MCF 10A (cell line): Measurements from ENCODE around the gene HAUS3. TPM values are rescaled to one million over a fixed set of nuclear protein-coding genes. Genes with fewer than 3 reads are reported as not detected.

ENCODE experiments used
- BruUV-seq: library from RNA; stranded (reverse); fragments of 400-500 nt; replicated peaks from 2 replicates; lab custom pipeline; 2021; lab: Mats Ljungman, UMichigan
- CTCF ChIA-PET: fragments of 300-600 bp; sonication (Branson Sonifier 250); formaldehyde crosslinking; extraction: SDS; loops from one replicate; lab custom pipeline; 2021; ENCODE audit warnings: antibody characterized with exemption, inconsistent platforms; lab: Yijun Ruan, JAX
- POLR2A ChIA-PET: fragments of 300-600, 350-650 bp; sonication (Branson Sonifier 250); formaldehyde crosslinking; extraction: SDS; loops from one replicate; lab custom pipeline; 2020; ENCODE audit warnings: antibody characterized with exemption, inconsistent platforms; lab: Yijun Ruan, JAX
- DNase-seq: peaks from one replicate; pipeline ENCODE4 v3.0.0-alpha.2; 2018; ENCODE audit not compliant: unreplicated experiment
- H3K27ac Mint-ChIP-seq: one replicate; pipeline ENCODE4 v1.8.0; 2022; ENCODE audit warnings: mild to moderate bottlenecking, low read depth, mixed read lengths; ENCODE audit not compliant: unreplicated experiment
- H3K27me3 Mint-ChIP-seq: one replicate; pipeline ENCODE4 v1.8.0; 2022; ENCODE audit warnings: mixed read lengths; ENCODE audit not compliant: insufficient read depth, unreplicated experiment
- H3K36me3 Mint-ChIP-seq: one replicate; pipeline ENCODE4 v1.8.0; 2022; ENCODE audit warnings: mild to moderate bottlenecking, moderate library complexity, mixed read lengths; ENCODE audit not compliant: insufficient read depth, unreplicated experiment
- H3K4me1 Mint-ChIP-seq: one replicate; pipeline ENCODE4 v1.8.0; 2022; ENCODE audit warnings: mixed read lengths; ENCODE audit not compliant: insufficient read depth, unreplicated experiment
- H3K4me3 Mint-ChIP-seq: one replicate; pipeline ENCODE4 v1.8.0; 2022; ENCODE audit warnings: mild to moderate bottlenecking, moderate library complexity, mixed read lengths; ENCODE audit not compliant: unreplicated experiment
- H3K9me3 Mint-ChIP-seq: one replicate; pipeline ENCODE4 v1.8.0; 2022; ENCODE audit warnings: mixed read lengths; ENCODE audit not compliant: unreplicated experiment
- CTCF ChIP-seq: fragments of 200-600 bp; IDR thresholded peaks from one replicate; pipeline ENCODE4 v1.8.0; 2022; ENCODE audit warnings: antibody characterized with exemption, mild to moderate bottlenecking; ENCODE audit not compliant: unreplicated experiment
- intact Hi-C: fragments of 100-400 bp; cut with micrococcal nuclease; formaldehyde crosslinking; loops from 2 replicates; pipeline ENCODE4 v1.14.1; 2022
- total RNA-seq: library from RNA; stranded (reverse); gene quantifications from 2 replicates; pipeline ENCODE4 v1.2.3, GENCODE V29; 2022

Gene HAUS3
- total RNA-seq, 1 experiment from 2014 or later: 13.9 TPM

- BruUV-seq: no TSS peak
- ChIA-PET POLR2A (interaction anchor here (0.6 to 4.5 kb wide), 6 partner anchors 8 to 326 kb away, joined by 3 to 54 read pairs (median 4); partner anchors contain the start of genes HAUS3 and POLN), CTCF (no interaction called here)
- Mint-ChIP-seq H3K4me3 (peak overlapping the region; percentile 73), H3K27me3 (no peaks in the 10 kb centered on the region), H3K4me1 (peaks cover 11% of the 10 kb centered on the region), H3K9me3 (no peaks in the 10 kb centered on the region), H3K36me3 (no peaks in the 10 kb centered on the region), H3K27ac (peak overlapping the region; percentile 54)
- intact Hi-C loops: loop anchor here (5.0 to 10.0 kb wide), 2 partner anchors 74 to 152 kb away; no protein-coding TSS in a partner anchor
- no peak for DNase-seq
- no peak for TF ChIP-seq CTCF
These were observed 18.6 kb upstream of the HAUS3 start for GRCh38 chr4:2260344-2261109.

- Mint-ChIP-seq H3K27me3 (no peaks in the 10 kb centered on the region), H3K9me3 (no peaks in the 10 kb centered on the region), H3K4me3 (peak overlapping the region; percentile 73), H3K36me3 (peaks cover 3% of the 10 kb centered on the region), H3K4me1 (peaks cover 11% of the 10 kb centered on the region), H3K27ac (no peak overlapping the region)
- ChIA-PET CTCF (no interaction called here), POLR2A (interaction anchor here (0.6 to 2.3 kb wide), 6 partner anchors 9 to 325 kb away, joined by 3 to 7 read pairs (median 4); partner anchors contain the start of genes HAUS3 and POLN)
- BruUV-seq: no TSS peak
- intact Hi-C loops: loop anchor here (5.0 to 10.0 kb wide), 2 partner anchors 75 to 153 kb away; no protein-coding TSS in a partner anchor
- TF ChIP-seq CTCF: no peak
- DNase-seq: no peak
These were observed 17.8 kb upstream of the HAUS3 start for GRCh38 chr4:2259541-2260343.

DNA sequence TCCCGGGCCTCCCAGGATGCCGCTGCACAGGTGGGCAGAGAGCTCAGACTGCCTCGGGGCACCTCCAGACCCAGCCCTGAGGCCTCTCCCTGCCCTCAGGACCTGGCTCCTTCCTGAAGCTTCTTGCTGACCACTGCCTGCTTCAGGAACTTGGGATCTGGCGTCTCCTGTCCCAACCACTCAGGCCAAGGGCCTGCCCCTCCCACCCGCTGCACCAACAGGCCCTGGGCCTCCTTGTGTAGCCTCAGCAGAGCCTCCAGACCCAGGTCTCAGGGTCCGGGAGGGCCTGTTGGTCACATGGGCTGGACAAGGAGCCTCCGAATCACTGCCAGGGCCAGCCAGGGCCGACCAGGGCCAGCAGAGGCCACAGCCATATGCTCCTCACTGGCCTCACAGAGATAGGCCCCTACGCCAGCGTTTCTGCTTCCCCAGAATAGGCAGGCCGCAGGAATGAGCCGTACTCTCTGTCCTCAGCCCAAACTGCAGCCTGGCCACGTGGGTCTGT is 17.2 kb upstream of the HAUS3 start:
- H3K36me3 Mint-ChIP-seq: peaks cover 10% of the 10 kb centered on the region
- no peak overlapping the region for H3K27ac Mint-ChIP-seq
- CTCF ChIA-PET: no interaction called here
- no peak for TF ChIP-seq CTCF
- H3K27me3 Mint-ChIP-seq: no peaks in the 10 kb centered on the region
- no peak overlapping the region for H3K4me3 Mint-ChIP-seq
- peaks cover 11% of the 10 kb centered on the region for H3K4me1 Mint-ChIP-seq
- intact Hi-C loops: no loop called here
- no peak for DNase-seq
- no TSS peak for BruUV-seq
- POLR2A ChIA-PET: interaction anchor here (2.3 kb wide), 1 partner anchor 17 kb away, joined by 7 read pairs; the partner anchor contains the start of genes HAUS3 and POLN
- H3K9me3 Mint-ChIP-seq: no peaks in the 10 kb centered on the region
